Activated naive CD8-positive, alpha-beta T cell treated with anti-CD3 and anti-CD28 coated beads, Interleukin-2, amount 50 U/mL, for 16 hours (primary cell): ENCODE measurements around the gene THY1.
"Not testable (repeated sequence)": the region's sequence is repeated elsewhere in the genome, so short reads cannot be mapped to it uniquely, and the experiment has no call there.

Experiments used
- DNase-seq: peaks from one replicate; pipeline ENCODE4 v3.0.0-alpha.2; 2020; ENCODE audit warnings: low read depth, low spot score

Gene THY1

GRCh38 chr11:119382513-119382912, 40.5 kb downstream of the THY1 start:
- DNase-seq: not testable (repeated sequence)

GRCh38 chr11:119382101-119382500, 40.9 kb downstream of the THY1 start:
- DNase-seq: no peak

- DNase-seq: peak; percentile 94
Measured at GRCh38 chr11:119381181-119381988, 41.6 kb downstream of the THY1 start, which contains the start of gene USP2. USP2 (minus strand) TSS chr11:119381690; CDS start chr11:119373480, 8,210 bp downstream.

GRCh38 chr11:119380827-119381180, 42.2 kb downstream of the THY1 start:
- DNase-seq: no peak

DNA sequence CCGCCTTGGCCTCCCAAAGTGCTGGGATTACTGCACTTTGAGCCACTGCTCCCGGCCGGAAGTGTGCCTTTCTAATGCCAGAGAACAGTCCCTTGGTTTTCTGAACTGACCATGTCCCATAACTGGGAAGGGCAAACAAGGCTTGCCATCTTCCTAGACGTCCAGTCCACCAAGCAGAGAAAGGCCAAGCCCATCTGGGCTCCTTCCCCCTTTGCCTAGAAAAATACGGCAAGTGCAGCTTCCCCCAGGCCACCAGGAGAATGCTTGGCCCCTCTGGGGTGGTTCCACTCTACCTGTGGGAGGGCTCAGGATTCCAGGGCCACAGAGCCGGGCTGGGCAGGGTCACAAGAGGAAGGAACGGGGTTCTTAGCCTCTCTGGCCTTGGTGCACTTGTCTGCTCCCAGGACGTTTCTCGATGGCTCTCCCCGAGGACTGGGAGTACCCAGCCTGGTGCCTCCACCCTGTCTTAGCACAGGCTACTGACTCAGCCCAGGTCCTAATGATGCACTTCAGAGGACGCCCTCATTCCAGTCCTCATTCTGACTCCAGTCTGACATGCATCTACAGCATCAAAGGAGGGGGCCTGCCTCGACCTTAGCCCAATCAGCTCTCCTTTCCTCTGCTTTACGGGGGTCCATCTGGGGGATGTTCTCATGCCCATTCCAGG, 42.7 kb downstream of the THY1 start:
- no peak for DNase-seq

DNA sequence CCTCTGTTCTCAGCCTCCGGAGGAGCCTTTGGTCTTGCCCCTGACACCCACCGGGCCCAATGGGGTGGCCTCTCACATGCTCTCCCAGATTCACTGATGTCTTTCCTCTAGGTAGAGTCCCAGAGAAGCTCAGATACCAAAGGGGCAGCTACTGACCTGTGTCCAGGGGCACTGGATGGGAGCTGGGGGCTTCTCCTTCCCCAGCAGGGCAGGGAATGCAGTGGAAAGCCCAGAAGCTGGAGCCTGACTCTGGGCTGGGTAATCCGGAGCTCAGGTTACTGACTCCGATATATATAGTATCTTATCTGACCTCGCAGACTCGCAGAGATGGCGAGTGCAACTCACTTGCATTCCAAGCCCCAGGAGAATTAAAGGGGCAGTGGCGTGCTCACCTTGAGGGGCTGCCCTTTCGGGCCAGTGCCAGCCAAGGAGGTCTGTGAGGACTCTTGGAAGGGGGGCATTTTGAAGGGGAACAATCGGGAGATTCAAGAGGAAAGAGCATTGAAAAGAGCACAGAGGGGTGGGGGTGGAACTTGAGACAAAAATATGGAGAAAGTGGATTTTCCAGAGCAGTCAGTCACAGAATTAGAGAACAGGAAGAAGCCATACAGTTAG, 44.0 kb downstream of the THY1 start:
- no peak for DNase-seq

- no peak for DNase-seq
Measured at GRCh38 chr11:119377961-119378667, 44.9 kb downstream of the THY1 start.

- DNase-seq: no peak
Measured at GRCh38 chr11:119377112-119377901, 45.7 kb downstream of the THY1 start.

- no peak for DNase-seq
Measured at GRCh38 chr11:119376197-119376847, 46.6 kb downstream of the THY1 start.

GRCh38 chr11:119375337-119376196, 47.4 kb downstream of the THY1 start:
- no peak for DNase-seq

- DNase-seq: no peak
Measured at GRCh38 chr11:119374632-119375336, 48.2 kb downstream of the THY1 start.

DNA sequence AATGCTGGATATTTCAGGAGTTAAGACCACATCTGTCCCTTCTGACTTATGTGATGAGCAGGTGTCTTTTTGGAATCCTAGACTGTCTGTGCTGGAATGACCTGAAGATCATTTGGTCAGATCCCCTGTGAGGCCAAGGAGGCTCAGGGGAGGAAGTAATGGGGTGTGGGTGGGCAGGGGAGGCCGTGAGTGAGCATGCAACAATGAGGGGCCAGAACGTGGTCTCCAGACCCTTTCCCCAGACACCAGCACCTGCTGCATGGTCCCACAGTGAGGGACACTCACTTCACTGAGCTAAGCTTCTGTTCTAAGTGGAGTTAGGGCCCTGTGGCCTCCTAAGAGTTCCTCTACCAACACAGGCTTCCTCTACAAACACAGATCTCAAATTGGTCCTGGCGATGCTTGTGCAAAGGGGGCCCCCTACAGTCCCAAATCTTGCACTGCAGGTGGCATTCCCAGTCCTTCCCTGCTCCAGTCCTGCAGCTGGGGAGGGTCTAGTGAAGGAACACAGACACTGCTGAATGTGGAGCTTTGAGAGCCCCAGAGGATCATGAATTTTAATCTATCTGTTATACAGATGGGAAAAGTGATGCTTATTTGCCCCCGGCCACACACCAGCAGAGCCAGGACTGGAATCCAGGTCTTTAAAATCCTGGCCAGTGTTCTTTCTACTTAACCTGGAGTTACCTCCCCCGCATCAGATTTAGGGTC, 48.9 kb downstream of the THY1 start:
- DNase-seq: no peak

DNA sequence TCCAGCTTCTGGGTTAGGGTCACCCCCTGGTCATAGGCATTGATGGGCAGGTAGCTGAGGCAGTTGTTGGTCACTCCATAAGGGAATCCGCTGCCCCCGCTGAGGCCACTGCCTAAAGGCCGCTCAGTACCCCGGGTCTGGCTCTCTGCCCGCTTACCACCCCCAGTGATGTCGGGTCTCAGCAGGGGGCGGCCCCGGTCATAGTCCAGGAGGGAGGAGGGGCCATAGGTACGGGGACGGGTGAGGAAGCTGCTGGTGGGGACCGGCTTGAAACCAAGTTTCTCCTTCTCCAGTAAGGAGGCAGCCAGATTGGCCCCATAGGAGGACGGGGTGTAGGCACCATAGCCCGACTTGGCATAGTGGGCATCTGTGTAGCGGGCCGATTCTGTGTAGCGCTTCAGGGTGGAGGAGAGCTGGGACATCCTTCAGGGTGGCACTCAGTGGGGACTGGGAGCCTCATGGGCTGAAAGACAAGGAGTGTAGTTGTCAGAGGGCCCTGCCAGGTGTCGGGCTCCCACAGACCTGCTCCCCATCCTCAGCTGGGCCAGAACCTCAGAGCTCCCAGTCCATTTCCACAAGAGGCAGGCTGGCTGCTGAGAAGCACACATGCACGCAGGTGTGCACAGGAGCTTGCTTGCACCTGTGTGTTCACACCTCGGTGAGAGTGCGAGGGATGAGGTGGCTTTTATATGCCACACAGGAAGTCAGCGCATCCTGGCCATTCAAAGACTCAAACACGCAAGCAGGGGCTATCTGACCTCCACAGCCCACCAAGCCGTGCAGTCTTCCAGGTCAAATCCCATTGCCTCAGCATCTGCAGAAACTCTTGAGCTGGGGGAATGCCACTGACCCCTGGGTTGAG, 49.7 kb downstream of the THY1 start:
- no peak for DNase-seq

- DNase-seq: no peak
Measured at GRCh38 chr11:119372260-119373058, 50.5 kb downstream of the THY1 start.

DNA sequence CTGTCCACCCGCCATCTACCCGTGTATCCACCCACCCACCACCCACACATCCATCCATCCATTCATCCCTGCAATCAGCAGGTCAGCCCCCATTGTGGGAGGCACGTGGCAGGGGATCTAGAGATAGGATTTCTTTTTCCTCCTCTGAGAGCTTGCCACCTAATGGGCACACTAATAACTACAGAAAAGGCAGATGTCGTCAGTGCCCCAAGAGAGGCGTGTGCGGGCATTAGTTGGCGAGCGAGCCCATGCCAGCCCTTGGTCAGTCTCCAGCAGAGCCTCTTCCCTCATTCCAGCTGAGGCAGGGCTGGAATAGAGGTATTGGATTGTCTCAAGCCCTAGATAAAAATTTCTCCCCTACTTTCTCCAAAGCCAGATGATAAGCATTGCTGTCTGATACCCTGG, 51.2 kb downstream of the THY1 start:
- no peak for DNase-seq

- DNase-seq: no peak
Measured at GRCh38 chr11:119371067-119371601, 51.8 kb downstream of the THY1 start.
